Stimulated activated CD4-positive, alpha-beta T cell treated with anti-CD3 and anti-CD28 coated beads, Interleukin-15, amount 100 ng/mL, for 1 hour (primary cell): ENCODE data around the gene CYGB.

Source experiments
- DNase-seq, 2 donors: peaks; one replicate each; pipeline ENCODE4 v3.0.0-alpha.2; 2020; ENCODE audit warnings: low read depth in 1 of 2, low spot score in 1 of 2

CYGB gene

GRCh38 chr17:76484228-76484725, 53.2 kb downstream of the CYGB start:
- no peak for DNase-seq

GRCh38 chr17:76481071-76481655, 56.3 kb downstream of the CYGB start:
- no peak for DNase-seq

DNA sequence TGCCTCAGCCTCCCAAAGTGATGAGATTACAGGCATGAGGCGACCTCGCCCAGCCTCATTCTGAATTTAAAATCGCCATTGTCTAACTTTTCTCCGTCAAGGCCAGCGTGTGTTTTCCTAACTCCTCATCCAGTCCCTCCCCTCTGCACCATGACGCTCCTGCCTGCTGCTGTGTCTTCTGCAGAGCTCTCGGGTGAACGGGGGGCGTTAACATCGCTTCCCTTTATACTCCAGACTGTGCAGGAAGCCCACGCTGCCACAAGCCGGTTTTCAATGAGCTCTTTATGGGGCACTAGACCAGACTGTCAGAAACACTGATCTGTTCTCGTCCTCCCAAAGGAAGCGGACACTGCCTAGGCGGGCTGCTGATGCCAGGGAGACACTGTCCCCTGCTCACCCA, 56.9 kb downstream of the CYGB start:
- DNase-seq = no peak

DNA sequence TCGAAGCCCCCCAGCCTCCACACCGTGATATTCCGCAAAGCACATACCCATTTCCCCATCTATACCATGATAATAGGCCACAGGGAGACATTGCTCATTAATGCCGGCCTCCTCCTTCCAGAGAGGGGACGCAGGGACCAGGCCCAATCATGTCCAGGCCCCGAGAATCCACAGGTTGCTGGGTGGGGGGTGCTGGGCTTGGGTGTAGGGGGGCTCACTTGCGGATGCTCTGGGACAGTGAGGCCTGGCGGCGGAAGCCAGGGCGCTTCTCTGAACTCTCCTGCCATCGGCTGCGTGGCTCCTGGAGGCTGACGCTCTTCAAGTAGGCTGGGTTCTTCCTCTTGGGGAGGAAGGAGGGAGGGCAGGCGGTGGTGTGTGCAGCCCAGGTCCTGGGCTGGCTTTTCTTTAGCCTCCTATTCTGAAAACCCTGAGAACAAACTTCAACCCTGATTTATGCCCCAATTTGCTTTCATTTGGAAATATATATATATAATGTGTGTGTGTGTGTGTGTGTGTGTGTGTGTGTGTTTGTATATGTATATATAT, 57.9 kb downstream of the CYGB start:
- DNase-seq = no peak

DNA sequence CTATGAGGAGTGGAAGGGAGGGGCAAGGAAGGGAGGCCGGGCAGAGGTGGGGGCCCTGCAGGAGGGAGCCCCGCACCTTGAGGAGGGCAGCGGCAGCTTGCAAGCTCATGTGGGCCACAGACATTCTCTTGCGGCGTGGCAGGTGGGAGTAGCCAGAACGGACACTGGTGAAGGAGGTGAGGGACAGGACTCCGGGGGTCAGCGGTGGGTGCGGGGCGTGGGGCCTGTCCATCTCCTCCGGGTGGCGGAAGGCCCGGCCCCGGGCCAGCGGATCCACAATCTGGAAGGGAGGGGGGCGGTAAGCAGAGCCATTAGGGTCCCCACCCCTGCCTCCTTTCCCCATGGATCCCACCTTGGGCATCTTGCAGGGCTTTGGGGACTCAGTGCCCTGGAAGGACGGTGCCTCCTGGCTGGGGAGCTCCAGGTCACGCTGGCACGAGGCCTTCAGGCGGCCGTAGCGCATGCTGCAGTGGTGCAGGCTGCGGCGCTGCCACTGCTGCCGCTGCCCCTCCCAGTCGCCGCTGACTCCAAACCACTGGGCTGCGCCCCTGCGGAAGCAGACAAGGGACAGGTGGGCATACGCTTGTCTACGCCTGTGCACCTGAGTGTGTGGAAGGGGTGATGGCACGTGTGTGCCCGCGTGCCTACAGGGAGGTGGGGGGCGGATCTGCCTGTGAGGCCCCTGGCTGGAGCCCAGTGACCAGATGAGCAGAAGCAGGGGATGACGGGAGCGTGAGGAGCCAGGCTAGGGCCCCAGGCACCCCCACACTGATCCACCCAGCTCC, 58.6 kb downstream of the CYGB start:
- DNase-seq = no peak

DNA sequence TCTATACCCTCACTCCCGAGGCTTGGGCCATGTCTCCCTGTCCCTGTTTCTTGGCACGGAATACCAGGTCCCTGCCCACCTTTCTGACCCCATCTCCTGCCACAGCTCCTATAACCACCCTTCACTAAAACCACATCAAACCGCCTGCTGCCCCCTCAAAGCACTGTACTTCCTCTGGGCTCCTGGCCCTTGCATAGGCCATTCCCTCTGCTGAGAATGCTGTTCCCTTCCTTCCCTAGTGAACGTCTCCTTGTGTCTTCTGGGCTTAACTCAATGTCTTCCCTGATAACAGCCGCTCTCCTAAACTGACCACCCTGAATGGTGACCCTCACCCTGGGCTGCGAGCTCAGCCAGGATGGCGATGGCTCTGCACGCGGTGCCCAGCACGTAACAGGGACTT, 59.4 kb downstream of the CYGB start:
- DNase-seq = no peak

GRCh38 chr17:76477576-76477975, 59.9 kb downstream of the CYGB start:
- DNase-seq = no peak
